ENCODE results near the gene NUP88. TPM values are rescaled to one million over a fixed set of nuclear protein-coding genes. Genes with fewer than 3 reads are reported as not detected.

Gene NUP88
- total RNA-seq, 1 experiment from 2014 or later, result 93.2 TPM

DNA sequence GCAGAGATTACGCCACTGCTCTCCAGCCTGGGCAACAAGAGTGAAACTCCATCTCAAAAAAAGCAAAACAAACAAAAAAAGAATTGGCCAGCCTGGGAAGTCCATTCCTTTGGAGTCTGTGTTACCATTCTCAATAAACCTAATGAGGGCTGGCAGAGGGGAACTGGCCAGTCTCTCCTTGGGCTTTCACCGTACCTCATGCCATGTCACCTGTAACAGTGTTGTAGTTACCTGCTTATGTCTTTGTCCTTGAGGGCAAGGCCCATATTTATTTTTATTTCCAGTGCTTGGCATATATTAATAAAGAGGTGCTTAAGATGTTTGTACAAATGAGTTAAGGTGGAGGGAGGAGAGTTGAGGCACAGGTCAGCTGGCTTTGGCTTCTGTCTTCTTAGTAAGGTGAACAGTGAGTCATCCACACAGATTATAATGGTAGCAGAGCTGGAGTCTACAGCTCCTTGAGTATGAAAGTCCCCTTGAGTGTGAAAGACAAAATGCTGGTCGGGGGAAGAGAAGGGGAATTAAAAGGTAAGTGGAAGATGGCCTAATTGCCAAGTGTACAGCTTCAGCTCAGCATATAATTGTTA is 11.0 kb upstream of the NUP88 start:
- H3K27me3 ChIP-seq (ENCODE audit: insufficient read depth, low read length), result no peaks in the 10 kb centered on the region
- peaks cover 17% of the 10 kb centered on the region; the same call in 1 of the 2 replicates for H4K20me1 ChIP-seq (ENCODE audit: insufficient read depth)
- no peaks in the 10 kb centered on the region for H3K4me1 ChIP-seq (ENCODE audit: control insufficient read depth in 1 of 2, insufficient read depth in 2 of 2, low read length in 2 of 2)
- TF ChIP-seq, protein P1, sequence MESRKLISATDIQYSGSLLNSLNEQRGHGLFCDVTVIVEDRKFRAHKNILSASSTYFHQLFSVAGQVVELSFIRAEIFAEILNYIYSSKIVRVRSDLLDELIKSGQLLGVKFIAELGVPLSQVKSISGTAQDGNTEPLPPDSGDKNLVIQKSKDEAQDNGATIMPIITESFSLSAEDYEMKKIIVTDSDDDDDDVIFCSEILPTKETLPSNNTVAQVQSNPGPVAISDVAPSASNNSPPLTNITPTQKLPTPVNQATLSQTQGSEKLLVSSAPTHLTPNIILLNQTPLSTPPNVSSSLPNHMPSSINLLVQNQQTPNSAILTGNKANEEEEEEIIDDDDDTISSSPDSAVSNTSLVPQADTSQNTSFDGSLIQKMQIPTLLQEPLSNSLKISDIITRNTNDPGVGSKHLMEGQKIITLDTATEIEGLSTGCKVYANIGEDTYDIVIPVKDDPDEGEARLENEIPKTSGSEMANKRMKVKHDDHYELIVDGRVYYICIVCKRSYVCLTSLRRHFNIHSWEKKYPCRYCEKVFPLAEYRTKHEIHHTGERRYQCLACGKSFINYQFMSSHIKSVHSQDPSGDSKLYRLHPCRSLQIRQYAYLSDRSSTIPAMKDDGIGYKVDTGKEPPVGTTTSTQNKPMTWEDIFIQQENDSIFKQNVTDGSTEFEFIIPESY (IDR thresholded peaks at IDR 0.05; ENCODE audit: extremely low read depth, insufficient replicate concordance, low read length), result no peak
- TF ChIP-seq, protein P2, sequence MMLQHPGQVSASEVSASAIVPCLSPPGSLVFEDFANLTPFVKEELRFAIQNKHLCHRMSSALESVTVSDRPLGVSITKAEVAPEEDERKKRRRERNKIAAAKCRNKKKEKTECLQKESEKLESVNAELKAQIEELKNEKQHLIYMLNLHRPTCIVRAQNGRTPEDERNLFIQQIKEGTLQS (IDR thresholded peaks at IDR 0.05), result no peak
- TF ChIP-seq ZFX (IDR thresholded peaks at IDR 0.05) (no peak), POLR2A (IDR thresholded peaks at IDR 0.05; ENCODE audit: borderline replicate concordance, extremely low read depth, insufficient read depth, insufficient read length) (no peak), RAD21 (IDR thresholded peaks at IDR 0.05; ENCODE audit: low read depth) (no peak), SP1 (IDR thresholded peaks at IDR 0.05; ENCODE audit: low read depth) (no peak), TCF7L2 (IDR thresholded peaks at IDR 0.05; ENCODE audit: borderline replicate concordance, extremely low read depth, insufficient read depth, insufficient read length) (no peak), POLR2AphosphoS5 (IDR thresholded peaks at IDR 0.05; ENCODE audit: low read depth, low read length) (no peak), EGR1 (IDR thresholded peaks at IDR 0.05; ENCODE audit: low read depth) (no peak), FOSL1 (IDR thresholded peaks at IDR 0.05; ENCODE audit: low read depth) (no peak), YY1 (IDR thresholded peaks at IDR 0.05; ENCODE audit: extremely low read depth, insufficient replicate concordance, low read depth, low read length) (no peak)
- TF ChIP-seq, protein P3, sequence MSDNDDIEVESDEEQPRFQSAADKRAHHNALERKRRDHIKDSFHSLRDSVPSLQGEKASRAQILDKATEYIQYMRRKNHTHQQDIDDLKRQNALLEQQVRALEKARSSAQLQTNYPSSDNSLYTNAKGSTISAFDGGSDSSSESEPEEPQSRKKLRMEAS (IDR thresholded peaks at IDR 0.05), result no peak
- ChIA-PET CTCF (interaction anchor here (0.6 to 3.0 kb wide), 5 partner anchors 9 to 1612 kb away, joined by 3 to 10 read pairs (median 6); partner anchors contain the start of genes C1QBP and NUP88), POLR2A (interaction anchor here (1.2 kb wide), 1 partner anchor 8 kb away, joined by 3 read pairs; no protein-coding TSS in a partner anchor), RAD21 (ENCODE audit: low non-redundant PET in 1 of 2, low total read pairs in 2 of 2, uncharacterized antibody in 2 of 2, unreplicated experiment in 2 of 2) (no interaction called here)
- H3K9ac ChIP-seq (ENCODE audit: low read length), result no peak overlapping the region
- no peak overlapping the region for H3K4me2 ChIP-seq (ENCODE audit: low read length)
- no TSS peak for BruUV-seq (replicated peaks)
- no peaks in the 10 kb centered on the region for H3K9me3 ChIP-seq (ENCODE audit: control insufficient read depth in 1 of 2, insufficient read depth in 1 of 2, low read depth in 1 of 2, low read length in 2 of 2)
- no peak overlapping the region for H3K4me3 ChIP-seq (replicated peaks in 1 of 2; ENCODE audit: low read depth in 1 of 2, low read length in 2 of 2)
- intact Hi-C loops (cut with micrococcal nuclease), result loop anchor here (10.0 kb wide), 1 partner anchor 236 kb away; the partner anchor contains the start of gene ZNF594
- ATAC-seq (0 out of 2 replicates have a peak, but pooled peaks have one; percentile 13), DNase-seq (ENCODE audit: low read depth, low spot score) (no peak)
- no peak overlapping the region for H3K27ac ChIP-seq (ENCODE audit: low read depth, low read length)
- no peak overlapping the region for H2AFZ ChIP-seq (ENCODE audit: low read depth, low read length, poor library complexity, severe bottlenecking)
- H3K79me2 ChIP-seq (ENCODE audit: insufficient read depth, low read length), result peaks cover 51% of the 10 kb centered on the region
- no peaks in the 10 kb centered on the region for H3K9me2 ChIP-seq (ENCODE audit: insufficient read depth)
- peaks cover 63 to 70% of the 10 kb centered on the region in 2 experiments for H3K36me3 ChIP-seq (ENCODE audit: control insufficient read depth in 1 of 2, insufficient read depth in 2 of 2, low read length in 2 of 2)

Measured in HCT116 (cell line).